SK-N-SH treated with all-trans-retinoic acid at 6 μM for 48 hours (cell line): ENCODE data around the gene TNFRSF11A.

Experiments used
- ATAC-seq: fragments of 200-7000 bp; cut with Tn5 transposase; 3 replicates; pipeline ENCODE4 v1.9.1; 2020; ENCODE audit warnings: mild to moderate bottlenecking, moderate library complexity
- ARNTL ChIP-seq: fragments of 450-650 bp; formaldehyde crosslinking; IDR thresholded peaks from 2 replicates; pipeline ENCODE4 v1.5.0; 2020; ENCODE audit warnings: low read depth, mild to moderate bottlenecking, moderate library complexity, borderline replicate concordance
- BACH2 ChIP-seq: fragments of 250-450 bp; sonication (Bioruptor Pico); IDR thresholded peaks from 2 replicates; pipeline ENCODE4 v1.9.0; 2021; ENCODE audit warnings: mild to moderate bottlenecking, borderline replicate concordance
- CSDC2 ChIP-seq: fragments of 250-450 bp; sonication (Bioruptor Pico); IDR thresholded peaks from 2 replicates; pipeline ENCODE4 v1.5.0; 2020; ENCODE audit warnings: mild to moderate bottlenecking, moderate library complexity
- ESRRG ChIP-seq: fragments of 250-450 bp; sonication (Bioruptor Pico); IDR thresholded peaks from 2 replicates; pipeline ENCODE4 v1.6.1; 2021; ENCODE audit warnings: mild to moderate bottlenecking
- GLIS3 ChIP-seq: fragments of 250-450 bp; sonication (Bioruptor Pico); IDR thresholded peaks from 2 replicates; pipeline ENCODE4 v1.5.0; 2020; ENCODE audit warnings: mild to moderate bottlenecking, moderate library complexity
- ISL1 ChIP-seq: fragments of 250-450 bp; sonication (Bioruptor Pico); IDR thresholded peaks from 2 replicates; pipeline ENCODE4 v2.1.2; 2022; ENCODE audit warnings: mild to moderate bottlenecking, moderate library complexity
- OSR1 ChIP-seq: fragments of 250-450 bp; sonication (Bioruptor Pico); IDR thresholded peaks from 2 replicates; pipeline ENCODE4 v1.8.0; 2022; ENCODE audit warnings: moderate library complexity, mild to moderate bottlenecking, inconsistent platforms
- PATZ1 ChIP-seq: fragments of 250-450 bp; sonication (Bioruptor Pico); IDR thresholded peaks from 2 replicates; pipeline ENCODE4 v1.8.0; 2020; ENCODE audit warnings: mild to moderate bottlenecking, moderate library complexity, borderline replicate concordance
- PPARA ChIP-seq: fragments of 250-450 bp; sonication (Bioruptor Pico); IDR thresholded peaks from 2 replicates; pipeline ENCODE4 v1.5.0; 2020; ENCODE audit warnings: mild to moderate bottlenecking, borderline replicate concordance
- RARB ChIP-seq: fragments of 250-450 bp; sonication (Bioruptor Pico); IDR thresholded peaks from 2 replicates; pipeline ENCODE4 v1.8.0; 2021; ENCODE audit warnings: mild to moderate bottlenecking, moderate library complexity
- SNAI2 ChIP-seq: fragments of 250-450 bp; sonication (Bioruptor Pico); IDR thresholded peaks from 2 replicates; pipeline ENCODE4 v1.5.0; 2020; ENCODE audit warnings: mild to moderate bottlenecking, moderate library complexity
- TOX ChIP-seq: fragments of 250-450 bp; sonication (Bioruptor Pico); IDR thresholded peaks from 2 replicates; pipeline ENCODE4 v1.8.0; 2021; ENCODE audit warnings: mild to moderate bottlenecking, moderate library complexity, borderline replicate concordance
- ZC3H10 ChIP-seq: fragments of 250-450 bp; sonication (Bioruptor Pico); IDR thresholded peaks from 2 replicates; pipeline ENCODE4 v1.5.1; 2021; ENCODE audit warnings: mild to moderate bottlenecking, moderate library complexity
- ZFP3 ChIP-seq: fragments of 250-450 bp; sonication (Bioruptor Pico); IDR thresholded peaks from 2 replicates; pipeline ENCODE4 v1.5.0; 2020; ENCODE audit warnings: mild to moderate bottlenecking, moderate library complexity
- ZFP30 ChIP-seq: fragments of 450-650 bp; formaldehyde crosslinking; IDR thresholded peaks from 2 replicates; pipeline ENCODE4 v1.5.0; 2022; ENCODE audit warnings: mild to moderate bottlenecking, moderate library complexity
- ZNF565 ChIP-seq: fragments of 450-650 bp; formaldehyde crosslinking; conservative IDR thresholded peaks from 2 replicates; pipeline ENCODE4 v1.5.0; 2020; ENCODE audit warnings: low read depth, mild to moderate bottlenecking, moderate library complexity
- ZNF70 ChIP-seq: fragments of 450-650 bp; formaldehyde crosslinking; IDR thresholded peaks from 2 replicates; pipeline ENCODE4 v1.5.0; 2020; ENCODE audit warnings: mild to moderate bottlenecking, moderate library complexity
- ZNF8 ChIP-seq: fragments of 450-650 bp; formaldehyde crosslinking; IDR thresholded peaks from 2 replicates; pipeline ENCODE4 v1.5.0; 2020; ENCODE audit warnings: mild to moderate bottlenecking, moderate library complexity
- TF ChIP-seq, protein P1 (sequence below): fragments of 250-450 bp; sonication (Bioruptor Pico); IDR thresholded peaks from 2 replicates; pipeline ENCODE4 v1.5.1; 2021; ENCODE audit warnings: mild to moderate bottlenecking, moderate library complexity
- TF ChIP-seq, protein P2 (sequence below): fragments of 250-450 bp; sonication (Bioruptor Pico); IDR thresholded peaks from 2 replicates; pipeline ENCODE4 v1.5.1; 2020; ENCODE audit warnings: low read depth, mild to moderate bottlenecking, moderate library complexity
- TF ChIP-seq, protein P3 (sequence below): fragments of 250-450 bp; sonication (Bioruptor Pico); IDR thresholded peaks from 2 replicates; pipeline ENCODE4 v1.8.0; 2021; ENCODE audit warnings: low read depth, mild to moderate bottlenecking, moderate library complexity, borderline replicate concordance
- TF ChIP-seq, protein P4 (sequence below): fragments of 250-450 bp; sonication (Bioruptor Pico); IDR thresholded peaks from 2 replicates; pipeline ENCODE4 v1.5.0; 2020; ENCODE audit warnings: mild to moderate bottlenecking, moderate library complexity

Gene TNFRSF11A

DNA sequence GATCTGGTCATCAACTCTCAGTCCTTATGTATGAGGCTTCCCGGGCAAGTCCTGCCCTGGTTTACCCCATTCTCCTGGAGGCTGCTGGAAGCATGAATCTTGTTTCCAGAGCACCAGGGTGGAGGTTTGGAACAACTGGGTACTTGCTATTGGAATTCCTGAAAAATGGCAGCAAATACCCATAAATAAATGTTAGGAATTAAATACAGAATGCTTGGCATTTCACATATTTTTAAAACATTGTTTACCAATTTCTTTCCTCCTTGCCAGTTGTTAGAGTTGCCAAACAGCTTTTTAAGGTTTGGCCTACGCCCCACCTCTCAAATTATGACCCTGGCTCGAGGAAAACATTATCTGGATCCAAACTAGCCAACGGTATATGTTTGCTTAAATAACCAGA is 107.1 kb downstream of the TNFRSF11A start:
- TF ChIP-seq ZFP30 (CRISPR knock-in tag) (no peak), SNAI2 (CRISPR knock-in tag) (no peak), ARNTL (no peak)
- TF ChIP-seq, protein P1, sequence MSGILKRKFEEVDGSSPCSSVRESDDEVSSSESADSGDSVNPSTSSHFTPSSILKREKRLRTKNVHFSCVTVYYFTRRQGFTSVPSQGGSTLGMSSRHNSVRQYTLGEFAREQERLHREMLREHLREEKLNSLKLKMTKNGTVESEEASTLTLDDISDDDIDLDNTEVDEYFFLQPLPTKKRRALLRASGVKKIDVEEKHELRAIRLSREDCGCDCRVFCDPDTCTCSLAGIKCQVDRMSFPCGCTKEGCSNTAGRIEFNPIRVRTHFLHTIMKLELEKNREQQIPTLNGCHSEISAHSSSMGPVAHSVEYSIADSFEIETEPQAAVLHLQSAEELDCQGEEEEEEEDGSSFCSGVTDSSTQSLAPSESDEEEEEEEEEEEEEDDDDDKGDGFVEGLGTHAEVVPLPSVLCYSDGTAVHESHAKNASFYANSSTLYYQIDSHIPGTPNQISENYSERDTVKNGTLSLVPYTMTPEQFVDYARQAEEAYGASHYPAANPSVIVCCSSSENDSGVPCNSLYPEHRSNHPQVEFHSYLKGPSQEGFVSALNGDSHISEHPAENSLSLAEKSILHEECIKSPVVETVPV (CRISPR knock-in tag) = no peak
- no peak for ATAC-seq

GRCh38 chr18:62434798-62435197 is 109.7 kb downstream of the TNFRSF11A start:
- TF ChIP-seq ISL1 (no peak), ZFP3 (no peak), TOX (CRISPR knock-in tag) (no peak), ESRRG (CRISPR knock-in tag) (no peak), SNAI2 (CRISPR knock-in tag) (no peak), PATZ1 (no peak), PPARA (no peak), ARNTL (no peak), CSDC2 (CRISPR knock-in tag) (no peak), ZNF8 (CRISPR knock-in tag) (no peak), RARB (CRISPR knock-in tag) (no peak)
- TF ChIP-seq, protein P2, sequence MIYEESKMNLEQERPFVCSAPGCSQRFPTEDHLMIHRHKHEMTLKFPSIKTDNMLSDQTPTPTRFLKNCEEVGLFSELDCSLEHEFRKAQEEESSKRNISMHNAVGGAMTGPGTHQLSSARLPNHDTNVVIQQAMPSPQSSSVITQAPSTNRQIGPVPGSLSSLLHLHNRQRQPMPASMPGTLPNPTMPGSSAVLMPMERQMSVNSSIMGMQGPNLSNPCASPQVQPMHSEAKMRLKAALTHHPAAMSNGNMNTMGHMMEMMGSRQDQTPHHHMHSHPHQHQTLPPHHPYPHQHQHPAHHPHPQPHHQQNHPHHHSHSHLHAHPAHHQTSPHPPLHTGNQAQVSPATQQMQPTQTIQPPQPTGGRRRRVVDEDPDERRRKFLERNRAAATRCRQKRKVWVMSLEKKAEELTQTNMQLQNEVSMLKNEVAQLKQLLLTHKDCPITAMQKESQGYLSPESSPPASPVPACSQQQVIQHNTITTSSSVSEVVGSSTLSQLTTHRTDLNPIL = no peak
- TF ChIP-seq, protein P3, sequence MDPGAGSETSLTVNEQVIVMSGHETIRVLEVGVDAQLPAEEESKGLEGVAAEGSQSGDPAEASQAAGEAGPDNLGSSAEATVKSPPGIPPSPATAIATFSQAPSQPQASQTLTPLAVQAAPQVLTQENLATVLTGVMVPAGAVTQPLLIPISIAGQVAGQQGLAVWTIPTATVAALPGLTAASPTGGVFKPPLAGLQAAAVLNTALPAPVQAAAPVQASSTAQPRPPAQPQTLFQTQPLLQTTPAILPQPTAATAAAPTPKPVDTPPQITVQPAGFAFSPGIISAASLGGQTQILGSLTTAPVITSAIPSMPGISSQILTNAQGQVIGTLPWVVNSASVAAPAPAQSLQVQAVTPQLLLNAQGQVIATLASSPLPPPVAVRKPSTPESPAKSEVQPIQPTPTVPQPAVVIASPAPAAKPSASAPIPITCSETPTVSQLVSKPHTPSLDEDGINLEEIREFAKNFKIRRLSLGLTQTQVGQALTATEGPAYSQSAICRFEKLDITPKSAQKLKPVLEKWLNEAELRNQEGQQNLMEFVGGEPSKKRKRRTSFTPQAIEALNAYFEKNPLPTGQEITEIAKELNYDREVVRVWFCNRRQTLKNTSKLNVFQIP = no peak
- no peak for ATAC-seq

GRCh38 chr18:62435435-62436031 is 110.4 kb downstream of the TNFRSF11A start:
- no peak for ATAC-seq
- TF ChIP-seq CSDC2 (CRISPR knock-in tag) (no peak), OSR1 (CRISPR knock-in tag) (no peak), ZC3H10 (no peak), ZNF70 (no peak), SNAI2 (CRISPR knock-in tag) (no peak), GLIS3 (no peak), ZNF565 (no peak), ZFP3 (no peak), BACH2 (CRISPR knock-in tag) (no peak), RARB (CRISPR knock-in tag) (no peak)
- TF ChIP-seq, protein P2 = no peak

DNA sequence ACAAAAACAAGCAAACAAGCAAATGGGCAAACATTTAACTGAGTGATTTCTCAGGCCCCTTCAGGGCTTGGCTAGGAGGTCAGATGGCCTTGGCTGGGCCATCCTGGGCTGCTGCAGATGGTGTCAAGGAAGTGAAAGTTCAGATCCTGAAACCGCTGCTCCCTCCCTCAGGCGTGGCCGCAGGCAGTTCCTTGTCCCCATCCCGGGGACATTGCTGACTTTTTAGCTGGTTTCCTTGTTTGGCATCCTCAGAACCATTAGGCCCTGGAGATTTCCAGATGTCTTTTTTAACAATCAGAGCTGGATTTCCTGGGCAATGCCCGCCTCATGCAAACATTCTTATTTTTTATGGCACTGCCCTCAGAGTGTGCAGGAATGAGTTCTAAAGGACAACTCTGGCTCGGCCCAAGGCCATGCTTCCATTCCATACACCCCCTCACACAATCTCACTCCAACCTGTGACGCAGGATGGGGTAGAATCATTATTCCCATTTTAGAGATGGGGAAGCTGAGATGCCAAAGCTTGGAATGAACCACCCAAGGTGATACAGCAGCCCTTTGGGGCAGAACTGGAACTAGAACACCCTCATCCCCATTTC is 111.6 kb downstream of the TNFRSF11A start:
- ATAC-seq = no peak
- TF ChIP-seq BACH2 (CRISPR knock-in tag) (no peak), ZNF70 (no peak), RARB (CRISPR knock-in tag) (no peak), ZNF565 (no peak), ISL1 (no peak), ZFP3 (no peak), ZC3H10 (no peak), CSDC2 (CRISPR knock-in tag) (no peak), ESRRG (CRISPR knock-in tag) (no peak), TOX (CRISPR knock-in tag) (no peak)
- TF ChIP-seq, protein P2 = no peak
- TF ChIP-seq, protein P4, sequence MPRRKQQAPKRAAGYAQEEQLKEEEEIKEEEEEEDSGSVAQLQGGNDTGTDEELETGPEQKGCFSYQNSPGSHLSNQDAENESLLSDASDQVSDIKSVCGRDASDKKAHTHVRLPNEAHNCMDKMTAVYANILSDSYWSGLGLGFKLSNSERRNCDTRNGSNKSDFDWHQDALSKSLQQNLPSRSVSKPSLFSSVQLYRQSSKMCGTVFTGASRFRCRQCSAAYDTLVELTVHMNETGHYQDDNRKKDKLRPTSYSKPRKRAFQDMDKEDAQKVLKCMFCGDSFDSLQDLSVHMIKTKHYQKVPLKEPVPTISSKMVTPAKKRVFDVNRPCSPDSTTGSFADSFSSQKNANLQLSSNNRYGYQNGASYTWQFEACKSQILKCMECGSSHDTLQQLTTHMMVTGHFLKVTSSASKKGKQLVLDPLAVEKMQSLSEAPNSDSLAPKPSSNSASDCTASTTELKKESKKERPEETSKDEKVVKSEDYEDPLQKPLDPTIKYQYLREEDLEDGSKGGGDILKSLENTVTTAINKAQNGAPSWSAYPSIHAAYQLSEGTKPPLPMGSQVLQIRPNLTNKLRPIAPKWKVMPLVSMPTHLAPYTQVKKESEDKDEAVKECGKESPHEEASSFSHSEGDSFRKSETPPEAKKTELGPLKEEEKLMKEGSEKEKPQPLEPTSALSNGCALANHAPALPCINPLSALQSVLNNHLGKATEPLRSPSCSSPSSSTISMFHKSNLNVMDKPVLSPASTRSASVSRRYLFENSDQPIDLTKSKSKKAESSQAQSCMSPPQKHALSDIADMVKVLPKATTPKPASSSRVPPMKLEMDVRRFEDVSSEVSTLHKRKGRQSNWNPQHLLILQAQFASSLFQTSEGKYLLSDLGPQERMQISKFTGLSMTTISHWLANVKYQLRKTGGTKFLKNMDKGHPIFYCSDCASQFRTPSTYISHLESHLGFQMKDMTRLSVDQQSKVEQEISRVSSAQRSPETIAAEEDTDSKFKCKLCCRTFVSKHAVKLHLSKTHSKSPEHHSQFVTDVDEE (CRISPR knock-in tag) = no peak
- TF ChIP-seq, protein P3 = no peak
